NCI-H446 (cell line): ENCODE results near the gene CRB2.

Source experiments
- DNase-seq, 2 experiments: peaks; one replicate each; lab custom pipeline; 2025; lab: John Stamatoyannopoulos, UW

CRB2 gene

GRCh38 chr9:123406691-123407216, 50.8 kb downstream of the CRB2 start:
- DNase-seq: peak in 1 of 2 experiments; percentile 50

- no peak for DNase-seq
Measured at GRCh38 chr9:123407217-123407851, 51.3 kb downstream of the CRB2 start.

GRCh38 chr9:123408313-123409262, 52.6 kb downstream of the CRB2 start:
- DNase-seq: no peak

- DNase-seq: no peak
Measured at GRCh38 chr9:123410281-123410910, 54.4 kb downstream of the CRB2 start.

GRCh38 chr9:123411191-123411590, 55.2 kb downstream of the CRB2 start:
- DNase-seq: no peak

GRCh38 chr9:123411636-123412035, 55.6 kb downstream of the CRB2 start:
- no peak for DNase-seq

- no peak for DNase-seq
Measured at GRCh38 chr9:123412171-123412820, 56.3 kb downstream of the CRB2 start.

- DNase-seq: no peak
Measured at GRCh38 chr9:123414204-123414603, 58.2 kb downstream of the CRB2 start.

- DNase-seq: no peak
Measured at GRCh38 chr9:123414936-123415930, 59.2 kb downstream of the CRB2 start.

GRCh38 chr9:123416176-123416575, 60.2 kb downstream of the CRB2 start:
- DNase-seq: no peak

GRCh38 chr9:123417289-123418051, 61.5 kb downstream of the CRB2 start:
- no peak for DNase-seq

GRCh38 chr9:123418052-123418430, 62.0 kb downstream of the CRB2 start:
- DNase-seq: no peak

- DNase-seq: no peak
Measured at GRCh38 chr9:123418506-123418905, 62.5 kb downstream of the CRB2 start.

- no peak for DNase-seq
Measured at GRCh38 chr9:123419091-123419490, 63.1 kb downstream of the CRB2 start.

- DNase-seq: no peak
Measured at GRCh38 chr9:123419721-123420591, 64.0 kb downstream of the CRB2 start.

GRCh38 chr9:123420592-123421111, 64.7 kb downstream of the CRB2 start:
- no peak for DNase-seq

- DNase-seq: no peak
Measured at GRCh38 chr9:123421186-123421585, 65.2 kb downstream of the CRB2 start.

GRCh38 chr9:123421801-123422455, 65.9 kb downstream of the CRB2 start:
- DNase-seq: no peak
